HCT116 (cell line): ENCODE results near the gene ATP6V1G1. TPM values are rescaled to one million over a fixed set of nuclear protein-coding genes. Genes with fewer than 3 reads are reported as not detected.

Experiments used
- ATAC-seq: fragments of 200-7000 bp; cut with Tn5 transposase; 2 replicates; pipeline ENCODE4 v1.9.1; 2020; ENCODE audit warnings: mild to moderate bottlenecking, moderate library complexity
- BruUV-seq: library from RNA; stranded (reverse); fragments of 400-500 nt; replicated peaks from 2 replicates; lab custom pipeline; 2021; lab: Mats Ljungman, UMichigan
- CTCF ChIA-PET: fragments of 300-600 bp; sonication (Branson Sonifier 250); formaldehyde crosslinking; loops from one replicate; lab custom pipeline; 2021; ENCODE audit warnings: antibody characterized with exemption; lab: Charles Lee
- POLR2A ChIA-PET: fragments of 300-600, 350-600 bp; sonication (Branson Sonifier 250); formaldehyde crosslinking; loops from one replicate; lab custom pipeline; 2021; ENCODE audit warnings: antibody characterized with exemption; lab: Charles Lee
- RAD21 ChIA-PET, 2 experiments: fragments of 300-600 bp; sonication (Branson Sonifier 250); formaldehyde crosslinking; loops; one replicate each; lab custom pipeline; 2023; ENCODE audit warnings: low total read pairs in 2 of 2; ENCODE audit not compliant: uncharacterized antibody in 2 of 2, unreplicated experiment in 2 of 2, low non-redundant PET in 1 of 2; lab: Charles Lee
- DNase-seq: peaks from one replicate; pipeline ENCODE4 v3.0.0-alpha.2; 2010; ENCODE audit warnings: low read depth, low spot score
- H2AFZ ChIP-seq: fragments of 200-600 bp; shearing (Covaris generic), sonication (generic); 2 replicates; pipeline ENCODE4 v1.6.1; 2017; ENCODE audit warnings: low read depth, mixed run types, mixed read lengths, antibody characterized with exemption, low read length; ENCODE audit not compliant: poor library complexity, severe bottlenecking
- H3K27ac ChIP-seq: 2 replicates; pipeline ENCODE4 v1.5.1; 2012; ENCODE audit warnings: low read depth, low read length
- H3K27me3 ChIP-seq: fragments of 200-600 bp; sonication (generic); 2 replicates; pipeline ENCODE4 v1.6.1; 2016; ENCODE audit warnings: mixed run types, low read length, mixed read lengths; ENCODE audit not compliant: insufficient read depth
- H3K36me3 ChIP-seq, 2 experiments: fragments of 200-500 bp in 1 of 2; fragments of 200-600 bp in 1 of 2; sonication (Bioruptor generic) in 1 of 2; sonication (generic) in 1 of 2; 2 replicates each; pipeline versions ENCODE4 v1.5.1 to v1.6.1; 2014 to 2016; ENCODE audit warnings: low read length in 2 of 2, inconsistent platforms in 1 of 2, mixed read lengths in 1 of 2, mixed run types in 1 of 2; ENCODE audit not compliant: insufficient read depth in 2 of 2, control insufficient read depth in 1 of 2
- H3K4me1 ChIP-seq, 2 experiments: fragments of 200-600 bp in 1 of 2; sonication (generic) in 1 of 2; 2 replicates each; pipeline versions ENCODE4 v1.5.1 to v1.6.1; 2012 to 2017; ENCODE audit warnings: low read length in 2 of 2, inconsistent platforms in 1 of 2, mild to moderate bottlenecking in 1 of 2, mixed read lengths in 1 of 2, mixed run types in 1 of 2, moderate library complexity in 1 of 2; ENCODE audit not compliant: insufficient read depth in 2 of 2, control insufficient read depth in 1 of 2
- H3K4me2 ChIP-seq: fragments of 200-600 bp; sonication (generic); 2 replicates; pipeline ENCODE4 v1.6.1; 2017; ENCODE audit warnings: mixed run types, low read length, mixed read lengths
- H3K4me3 ChIP-seq, 2 experiments: fragments of 200-600 bp in 1 of 2; sonication (generic) in 1 of 2; replicated peaks in 1 of 2; 2 replicates each; pipeline ENCODE4 v1.5.1; 2011 to 2016; ENCODE audit warnings: low read length in 2 of 2, control low read depth in 1 of 2, low read depth in 1 of 2, mild to moderate bottlenecking in 1 of 2, mixed read lengths in 1 of 2, mixed run types in 1 of 2
- H3K79me2 ChIP-seq: fragments of 200-600 bp; sonication (generic); 2 replicates; pipeline ENCODE4 v1.6.1; 2017; ENCODE audit warnings: mild to moderate bottlenecking, mixed run types, low read length, moderate library complexity, mixed read lengths; ENCODE audit not compliant: insufficient read depth
- H3K9ac ChIP-seq: fragments of 200-600 bp; sonication (generic); 2 replicates; pipeline ENCODE4 v1.6.1; 2016; ENCODE audit warnings: low read length, mixed read lengths
- H3K9me2 ChIP-seq: fragments of 200-600 bp; sonication (generic), shearing (Covaris generic); 2 replicates; pipeline ENCODE4 v1.6.1; 2017; ENCODE audit warnings: mixed run types, mild to moderate bottlenecking, moderate library complexity; ENCODE audit not compliant: insufficient read depth
- H3K9me3 ChIP-seq, 2 experiments: fragments of 200-500 bp in 1 of 2; fragments of 200-600 bp in 1 of 2; sonication (Bioruptor generic) in 1 of 2; sonication (generic) in 1 of 2; 2 replicates each; pipeline ENCODE4 v1.6.1; 2014 to 2017; ENCODE audit warnings: low read length in 2 of 2, mixed read lengths in 2 of 2, inconsistent platforms in 1 of 2, low read depth in 1 of 2, mild to moderate bottlenecking in 1 of 2, mixed run types in 1 of 2, moderate library complexity in 1 of 2; ENCODE audit not compliant: control insufficient read depth in 1 of 2, insufficient read depth in 1 of 2
- H4K20me1 ChIP-seq: fragments of 200-600 bp; sonication (generic), shearing (Covaris generic); 2 replicates; pipeline ENCODE4 v1.6.1; 2017; ENCODE audit warnings: mixed run types, mild to moderate bottlenecking, moderate library complexity; ENCODE audit not compliant: insufficient read depth
- ATF3 ChIP-seq: IDR thresholded peaks from 2 replicates; pipeline ENCODE4 v1.6.1; 2012
- CBX3 ChIP-seq: IDR thresholded peaks from 2 replicates; pipeline ENCODE4 v1.6.1; 2012; ENCODE audit warnings: low read depth
- CEBPB ChIP-seq: IDR thresholded peaks from 2 replicates; pipeline ENCODE4 v1.6.1; 2012; ENCODE audit warnings: low read depth
- CTCF ChIP-seq, 3 experiments: fragments of 200-600 bp in 1 of 3; sonication (generic) in 1 of 3; IDR thresholded peaks in 2 of 3; conservative IDR thresholded peaks in 1 of 3; 2 replicates each; pipeline ENCODE4 v1.5.1; 2012 to 2017; ENCODE audit warnings: low read depth in 2 of 3, low read length in 2 of 3, antibody characterized with exemption in 1 of 3, borderline replicate concordance in 1 of 3, control low read depth in 1 of 3, mild to moderate bottlenecking in 1 of 3, mixed read lengths in 1 of 3, mixed run types in 1 of 3, moderate library complexity in 1 of 3; ENCODE audit not compliant: insufficient read depth in 1 of 3
- EGR1 ChIP-seq: IDR thresholded peaks from 2 replicates; pipeline ENCODE4 v1.6.1; 2012; ENCODE audit warnings: low read depth
- ELF1 ChIP-seq: IDR thresholded peaks from 2 replicates; pipeline ENCODE4 v1.6.1; 2012; ENCODE audit warnings: low read depth, borderline replicate concordance
- EZH2 ChIP-seq: fragments of 200-600 bp; sonication (generic); IDR thresholded peaks from 2 replicates; pipeline ENCODE4 v1.6.1; 2017; ENCODE audit warnings: antibody characterized with exemption, mixed run types
- EZH2phosphoT487 ChIP-seq: fragments of 200-600 bp; IDR thresholded peaks from 2 replicates; pipeline ENCODE4 v1.6.1; 2018; ENCODE audit warnings: antibody characterized with exemption, borderline replicate concordance
- FOSL1 ChIP-seq: IDR thresholded peaks from 2 replicates; pipeline ENCODE4 v1.6.1; 2012; ENCODE audit warnings: low read depth
- JUND ChIP-seq: IDR thresholded peaks from 2 replicates; pipeline ENCODE4 v1.6.1; 2012
- MAX ChIP-seq: IDR thresholded peaks from 2 replicates; pipeline ENCODE4 v1.6.1; 2012
- POLR2AphosphoS5 ChIP-seq: IDR thresholded peaks from 2 replicates; pipeline ENCODE4 v1.6.1; 2011; ENCODE audit warnings: mild to moderate bottlenecking, low read depth, low read length, moderate library complexity
- REST ChIP-seq: IDR thresholded peaks from 2 replicates; pipeline ENCODE4 v1.6.1; 2012; ENCODE audit warnings: low read depth
- SIN3A ChIP-seq: IDR thresholded peaks from 2 replicates; pipeline ENCODE4 v1.6.1; 2012; ENCODE audit warnings: low read depth
- SP1 ChIP-seq: IDR thresholded peaks from 2 replicates; pipeline ENCODE4 v1.6.1; 2012; ENCODE audit warnings: low read depth
- SRF ChIP-seq: IDR thresholded peaks from 2 replicates; pipeline ENCODE4 v1.6.1; 2012; ENCODE audit warnings: low read depth
- YY1 ChIP-seq: IDR thresholded peaks from 2 replicates; pipeline ENCODE4 v1.6.1; 2011; ENCODE audit warnings: low read length, low read depth, moderate library complexity, mild to moderate bottlenecking; ENCODE audit not compliant: insufficient replicate concordance; ENCODE audit errors: extremely low read depth
- ZBTB33 ChIP-seq: IDR thresholded peaks from 2 replicates; pipeline ENCODE4 v1.6.1; 2011; ENCODE audit warnings: mild to moderate bottlenecking, low read length, moderate library complexity; ENCODE audit not compliant: insufficient replicate concordance; ENCODE audit errors: extremely low read depth
- ZFX ChIP-seq: fragments of 450-650 bp; IDR thresholded peaks from 2 replicates; pipeline ENCODE4 v1.6.1; 2017
- ZNF274 ChIP-seq: fragments of 200-500 bp; sonication (Bioruptor generic); IDR thresholded peaks from 2 replicates; pipeline ENCODE4 v1.6.1; 2014; ENCODE audit warnings: mild to moderate bottlenecking, low read depth, low read length, inconsistent platforms
- intact Hi-C: fragments of 100-400 bp; cut with micrococcal nuclease; formaldehyde crosslinking; loops from 2 replicates; pipeline ENCODE4 v1.10.0; 2022
- total RNA-seq: library from RNA; stranded (reverse); gene quantifications from one replicate; pipeline ENCODE4 v1.2.1, GENCODE V29; 2021; ENCODE audit not compliant: unreplicated experiment

Gene ATP6V1G1
- total RNA-seq, 1 experiment from 2014 or later, result 72.3 TPM

- Histone ChIP-seq H3K9me2 (no peaks in the 10 kb centered on the region), H3K9ac (no peak overlapping the region), H3K27me3 (no peaks in the 10 kb centered on the region), H3K36me3 (peaks cover 0 to 2% of the 10 kb centered on the region in 2 experiments; a peak in 2 of 4 replicates), H3K79me2 (no peaks in the 10 kb centered on the region), H3K9me3 (no peaks in the 10 kb centered on the region), H4K20me1 (no peaks in the 10 kb centered on the region), H2AFZ (no peak overlapping the region), H3K4me2 (no peak overlapping the region), H3K27ac (no peak overlapping the region), H3K4me1 (no peaks in the 10 kb centered on the region), H3K4me3 (no peak overlapping the region)
- intact Hi-C loops, result no loop called here
- DNase-seq (no peak), ATAC-seq (no peak)
- ChIA-PET POLR2A (no interaction called here), RAD21 (no interaction called here), CTCF (no interaction called here)
- no TSS peak for BruUV-seq
- TF ChIP-seq MAX (no peak), ATF3 (no peak), CBX3 (no peak), YY1 (no peak), CTCF (IDR thresholded peaks at IDR 0.05 in 2 of 3, conservative IDR thresholded peaks at IDR 0.05 in 1 of 3; ENCODE audit: borderline replicate concordance in 1 of 3, insufficient read depth in 1 of 3, low read depth in 2 of 3, low read length in 2 of 3) (no peak), SIN3A (no peak), ZFX (no peak), JUND (no peak), FOSL1 (no peak), ZNF274 (no peak), ELF1 (no peak), EZH2 (no peak), REST (no peak), ZBTB33 (no peak), EGR1 (no peak), SP1 (no peak), SRF (no peak), CEBPB (no peak), EZH2phosphoT487 (no peak), POLR2AphosphoS5 (no peak)
These were observed 55.4 kb downstream of the ATP6V1G1 start for GRCh38 chr9:114643001-114643400.
